Measurements from ENCODE around the gene DVL3. TPM values are rescaled to one million over a fixed set of nuclear protein-coding genes. Genes with fewer than 3 reads are reported as not detected.

The DVL3 gene
- total RNA-seq, 1 experiment from 2014 or later = 76.2 TPM

DNA sequence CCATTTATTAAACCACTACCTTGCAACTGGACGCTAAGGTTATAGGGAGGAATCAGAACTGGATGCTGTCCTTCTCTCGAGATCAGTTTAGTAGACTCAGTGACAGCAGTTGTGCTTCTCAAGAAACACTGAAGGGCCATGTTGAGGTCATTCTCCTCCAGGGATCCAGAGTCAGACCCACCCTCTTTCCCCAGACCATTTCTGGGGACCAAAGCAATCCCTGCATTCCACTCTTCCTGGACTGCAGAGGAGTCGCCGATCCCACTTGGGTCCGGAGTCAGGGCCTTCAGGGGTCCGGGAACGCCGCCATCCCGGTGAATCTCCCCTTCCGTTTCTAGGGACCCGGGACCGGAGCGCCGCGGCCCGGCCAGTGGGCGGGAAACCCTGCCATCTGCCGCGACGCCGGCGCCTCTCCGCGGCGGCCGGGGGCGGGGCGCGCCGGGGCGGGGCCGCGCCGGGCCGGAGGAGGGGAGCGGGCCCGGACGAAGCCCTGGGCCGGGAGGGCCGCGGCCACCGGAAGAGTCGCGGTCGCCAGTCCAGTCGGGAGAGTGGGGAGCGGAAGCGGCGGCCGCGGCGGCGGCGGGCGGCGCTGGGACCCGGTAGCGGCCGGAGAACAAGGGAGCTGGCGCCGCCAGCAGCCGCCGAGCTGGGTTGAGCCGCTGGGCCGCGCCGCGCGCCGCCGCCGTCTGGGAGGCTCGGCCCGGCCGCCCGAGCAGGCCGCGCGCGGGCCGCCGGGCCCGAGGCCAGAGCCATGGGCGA is at the start of gene DVL3 (continued):
- TF ChIP-seq, protein P1, sequence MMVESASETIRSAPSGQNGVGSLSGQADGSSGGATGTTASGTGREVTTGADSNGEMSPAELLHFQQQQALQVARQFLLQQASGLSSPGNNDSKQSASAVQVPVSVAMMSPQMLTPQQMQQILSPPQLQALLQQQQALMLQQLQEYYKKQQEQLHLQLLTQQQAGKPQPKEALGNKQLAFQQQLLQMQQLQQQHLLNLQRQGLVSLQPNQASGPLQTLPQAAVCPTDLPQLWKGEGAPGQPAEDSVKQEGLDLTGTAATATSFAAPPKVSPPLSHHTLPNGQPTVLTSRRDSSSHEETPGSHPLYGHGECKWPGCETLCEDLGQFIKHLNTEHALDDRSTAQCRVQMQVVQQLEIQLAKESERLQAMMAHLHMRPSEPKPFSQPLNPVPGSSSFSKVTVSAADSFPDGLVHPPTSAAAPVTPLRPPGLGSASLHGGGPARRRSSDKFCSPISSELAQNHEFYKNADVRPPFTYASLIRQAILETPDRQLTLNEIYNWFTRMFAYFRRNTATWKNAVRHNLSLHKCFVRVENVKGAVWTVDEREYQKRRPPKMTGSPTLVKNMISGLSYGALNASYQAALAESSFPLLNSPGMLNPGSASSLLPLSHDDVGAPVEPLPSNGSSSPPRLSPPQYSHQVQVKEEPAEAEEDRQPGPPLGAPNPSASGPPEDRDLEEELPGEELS (CRISPR knock-in tag; IDR thresholded peaks at IDR 0.05) = 0 out of 2 replicates have a peak, but pooled peaks have one; percentile 51
- TF ChIP-seq ZNF232 (CRISPR knock-in tag; IDR thresholded peaks at IDR 0.05) = 0 out of 2 replicates have a peak, but pooled peaks have one; percentile 71
- TF ChIP-seq, protein P2, sequence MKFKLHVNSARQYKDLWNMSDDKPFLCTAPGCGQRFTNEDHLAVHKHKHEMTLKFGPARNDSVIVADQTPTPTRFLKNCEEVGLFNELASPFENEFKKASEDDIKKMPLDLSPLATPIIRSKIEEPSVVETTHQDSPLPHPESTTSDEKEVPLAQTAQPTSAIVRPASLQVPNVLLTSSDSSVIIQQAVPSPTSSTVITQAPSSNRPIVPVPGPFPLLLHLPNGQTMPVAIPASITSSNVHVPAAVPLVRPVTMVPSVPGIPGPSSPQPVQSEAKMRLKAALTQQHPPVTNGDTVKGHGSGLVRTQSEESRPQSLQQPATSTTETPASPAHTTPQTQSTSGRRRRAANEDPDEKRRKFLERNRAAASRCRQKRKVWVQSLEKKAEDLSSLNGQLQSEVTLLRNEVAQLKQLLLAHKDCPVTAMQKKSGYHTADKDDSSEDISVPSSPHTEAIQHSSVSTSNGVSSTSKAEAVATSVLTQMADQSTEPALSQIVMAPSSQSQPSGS (CRISPR knock-in tag; IDR thresholded peaks at IDR 0.05; ENCODE audit: borderline replicate concordance, low read depth) = no peak
- TF ChIP-seq, protein P3, sequence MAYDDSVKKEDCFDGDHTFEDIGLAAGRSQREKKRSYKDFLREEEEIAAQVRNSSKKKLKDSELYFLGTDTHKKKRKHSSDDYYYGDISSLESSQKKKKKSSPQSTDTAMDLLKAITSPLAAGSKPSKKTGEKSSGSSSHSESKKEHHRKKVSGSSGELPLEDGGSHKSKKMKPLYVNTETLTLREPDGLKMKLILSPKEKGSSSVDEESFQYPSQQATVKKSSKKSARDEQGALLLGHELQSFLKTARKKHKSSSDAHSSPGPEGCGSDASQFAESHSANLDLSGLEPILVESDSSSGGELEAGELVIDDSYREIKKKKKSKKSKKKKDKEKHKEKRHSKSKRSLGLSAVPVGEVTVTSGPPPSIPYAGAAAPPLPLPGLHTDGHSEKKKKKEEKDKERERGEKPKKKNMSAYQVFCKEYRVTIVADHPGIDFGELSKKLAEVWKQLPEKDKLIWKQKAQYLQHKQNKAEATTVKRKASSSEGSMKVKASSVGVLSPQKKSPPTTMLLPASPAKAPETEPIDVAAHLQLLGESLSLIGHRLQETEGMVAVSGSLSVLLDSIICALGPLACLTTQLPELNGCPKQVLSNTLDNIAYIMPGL (CRISPR knock-in tag; IDR thresholded peaks at IDR 0.05) = no peak
- TF ChIP-seq, protein P4, sequence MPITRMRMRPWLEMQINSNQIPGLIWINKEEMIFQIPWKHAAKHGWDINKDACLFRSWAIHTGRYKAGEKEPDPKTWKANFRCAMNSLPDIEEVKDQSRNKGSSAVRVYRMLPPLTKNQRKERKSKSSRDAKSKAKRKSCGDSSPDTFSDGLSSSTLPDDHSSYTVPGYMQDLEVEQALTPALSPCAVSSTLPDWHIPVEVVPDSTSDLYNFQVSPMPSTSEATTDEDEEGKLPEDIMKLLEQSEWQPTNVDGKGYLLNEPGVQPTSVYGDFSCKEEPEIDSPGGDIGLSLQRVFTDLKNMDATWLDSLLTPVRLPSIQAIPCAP (CRISPR knock-in tag; IDR thresholded peaks at IDR 0.05) = no peak; the same call in 1 of the 2 replicates

DNA sequence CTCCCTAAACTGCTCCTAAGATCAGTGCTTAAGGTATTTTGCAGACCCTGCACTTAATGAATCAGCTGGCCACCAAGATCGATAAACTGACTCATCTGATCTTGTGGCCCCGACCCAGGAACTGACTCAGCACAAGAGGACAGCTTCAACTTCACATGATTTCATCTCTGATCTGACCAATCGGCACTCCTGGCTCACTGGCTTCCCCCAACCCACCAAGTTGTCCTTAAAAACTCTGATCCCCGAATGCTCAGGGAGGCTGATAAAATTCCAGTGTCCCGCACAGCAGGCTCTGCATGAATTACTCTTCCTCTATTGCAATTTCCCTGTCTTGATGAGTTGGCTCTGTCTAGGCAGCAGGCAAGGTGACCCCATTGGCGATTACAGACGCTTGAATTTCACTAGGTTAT is 44.9 kb upstream of the DVL3 start:
- peaks cover 6% of the 10 kb centered on the region for H3K4me1 Mint-ChIP-seq
- CTCF ChIA-PET = interaction anchor here (0.6 kb wide), 1 partner anchor 10 kb away, joined by 3 read pairs; no protein-coding TSS in a partner anchor
- no peaks in the 10 kb centered on the region for H3K27me3 Mint-ChIP-seq (ENCODE audit: low read depth)
- TF ChIP-seq ZNF232 (CRISPR knock-in tag; IDR thresholded peaks at IDR 0.05) (no peak), ZNF138 (CRISPR knock-in tag; conservative IDR thresholded peaks at IDR 0.05) (no peak), NR3C1 (CRISPR knock-in tag; conservative IDR thresholded peaks at IDR 0.05; ENCODE audit: low read depth) (no peak), EMX1 (CRISPR knock-in tag; IDR thresholded peaks at IDR 0.05) (no peak), SP1 (CRISPR knock-in tag; conservative IDR thresholded peaks at IDR 0.05) (no peak), RELA (CRISPR knock-in tag; IDR thresholded peaks at IDR 0.05; ENCODE audit: borderline replicate concordance) (no peak)
- TF ChIP-seq, protein P5, sequence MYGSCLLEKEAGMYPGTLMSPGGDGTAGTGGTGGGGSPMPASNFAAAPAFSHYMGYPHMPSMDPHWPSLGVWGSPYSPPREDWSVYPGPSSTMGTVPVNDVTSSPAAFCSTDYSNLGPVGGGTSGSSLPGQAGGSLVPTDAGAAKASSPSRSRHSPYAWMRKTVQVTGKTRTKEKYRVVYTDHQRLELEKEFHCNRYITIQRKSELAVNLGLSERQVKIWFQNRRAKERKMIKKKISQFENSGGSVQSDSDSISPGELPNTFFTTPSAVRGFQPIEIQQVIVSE (CRISPR knock-in tag; IDR thresholded peaks at IDR 0.05; ENCODE audit: borderline replicate concordance) = no peak
- TF ChIP-seq, protein P6, sequence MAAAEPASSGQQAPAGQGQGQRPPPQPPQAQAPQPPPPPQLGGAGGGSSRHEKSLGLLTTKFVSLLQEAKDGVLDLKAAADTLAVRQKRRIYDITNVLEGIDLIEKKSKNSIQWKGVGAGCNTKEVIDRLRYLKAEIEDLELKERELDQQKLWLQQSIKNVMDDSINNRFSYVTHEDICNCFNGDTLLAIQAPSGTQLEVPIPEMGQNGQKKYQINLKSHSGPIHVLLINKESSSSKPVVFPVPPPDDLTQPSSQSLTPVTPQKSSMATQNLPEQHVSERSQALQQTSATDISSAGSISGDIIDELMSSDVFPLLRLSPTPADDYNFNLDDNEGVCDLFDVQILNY (CRISPR knock-in tag; IDR thresholded peaks at IDR 0.05) = no peak
- H3K4me3 Mint-ChIP-seq = no peak overlapping the region
- H3K27ac Mint-ChIP-seq = peak overlapping the region; percentile 4; the same call in 1 of the 2 replicates
- DNase-seq (ENCODE audit: low spot score) (no peak), ATAC-seq (no peak; the same call in 1 of the 2 replicates)
- H3K9me3 Mint-ChIP-seq = no peaks in the 10 kb centered on the region
- no peaks in the 10 kb centered on the region for H3K36me3 Mint-ChIP-seq
- POLR2A ChIA-PET = no interaction called here

DNA sequence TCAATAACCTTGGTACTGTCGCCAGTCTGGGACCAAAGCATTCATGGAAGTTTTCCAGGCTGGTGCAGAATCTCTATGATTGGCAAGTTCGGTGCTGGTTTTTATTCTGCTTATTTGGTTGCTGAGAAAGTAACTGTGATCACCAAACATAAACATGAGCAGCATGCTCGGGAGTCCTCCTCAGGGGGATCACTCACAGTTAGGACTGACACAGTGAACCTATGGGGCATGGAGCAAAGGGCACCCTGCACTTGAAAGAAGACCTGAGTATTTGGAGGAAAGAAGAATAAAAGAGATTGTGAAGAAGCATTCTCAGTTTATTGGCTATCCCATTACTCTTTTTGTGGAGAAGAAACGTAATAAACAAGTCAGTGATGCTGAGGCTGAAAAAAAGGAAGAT is 39.2 kb upstream of the DVL3 start:
- no peak for DNase-seq (ENCODE audit: low spot score)
- H3K4me1 Mint-ChIP-seq = no peaks in the 10 kb centered on the region
- no peak for ATAC-seq
- CTCF ChIA-PET = interaction anchor here (1.1 to 2.6 kb wide), 2 partner anchors 173 to 212 kb away, joined by 3 to 9 read pairs; no protein-coding TSS in a partner anchor
- H3K27me3 Mint-ChIP-seq (ENCODE audit: low read depth) = peaks cover 4% of the 10 kb centered on the region; the same call in 1 of the 2 replicates
- H3K36me3 Mint-ChIP-seq = no peaks in the 10 kb centered on the region
- POLR2A ChIA-PET = no interaction called here
- no peaks in the 10 kb centered on the region for H3K9me3 Mint-ChIP-seq
- H3K27ac Mint-ChIP-seq = no peak overlapping the region
- no peak overlapping the region for H3K4me3 Mint-ChIP-seq
- TF ChIP-seq, protein P2 (CRISPR knock-in tag; IDR thresholded peaks at IDR 0.05; ENCODE audit: borderline replicate concordance, low read depth) = no peak
- TF ChIP-seq ZNF416 (CRISPR knock-in tag; IDR thresholded peaks at IDR 0.05) (no peak), KAT7 (CRISPR knock-in tag; IDR thresholded peaks at IDR 0.05; ENCODE audit: borderline replicate concordance) (no peak), JAZF1 (CRISPR knock-in tag; IDR thresholded peaks at IDR 0.05) (no peak), ELF4 (CRISPR knock-in tag; IDR thresholded peaks at IDR 0.05; ENCODE audit: low read depth) (no peak), ESRRA (CRISPR knock-in tag; IDR thresholded peaks at IDR 0.05; ENCODE audit: borderline replicate concordance) (no peak), TP53 (CRISPR knock-in tag; IDR thresholded peaks at IDR 0.05) (no peak)
- TF ChIP-seq, protein P7, sequence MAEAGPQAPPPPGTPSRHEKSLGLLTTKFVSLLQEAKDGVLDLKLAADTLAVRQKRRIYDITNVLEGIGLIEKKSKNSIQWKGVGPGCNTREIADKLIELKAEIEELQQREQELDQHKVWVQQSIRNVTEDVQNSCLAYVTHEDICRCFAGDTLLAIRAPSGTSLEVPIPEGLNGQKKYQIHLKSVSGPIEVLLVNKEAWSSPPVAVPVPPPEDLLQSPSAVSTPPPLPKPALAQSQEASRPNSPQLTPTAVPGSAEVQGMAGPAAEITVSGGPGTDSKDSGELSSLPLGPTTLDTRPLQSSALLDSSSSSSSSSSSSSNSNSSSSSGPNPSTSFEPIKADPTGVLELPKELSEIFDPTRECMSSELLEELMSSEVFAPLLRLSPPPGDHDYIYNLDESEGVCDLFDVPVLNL (CRISPR knock-in tag; IDR thresholded peaks at IDR 0.05; ENCODE audit: borderline replicate concordance, low read depth) = no peak
- TF ChIP-seq, protein P6 (CRISPR knock-in tag; IDR thresholded peaks at IDR 0.05) = no peak

Measured in WTC11 (cell line).